K562 (cell line): Measurements from ENCODE around the gene UBXN1. TPM values are rescaled to one million over a fixed set of nuclear protein-coding genes. Genes with fewer than 3 reads are reported as not detected.

ENCODE experiments used
- CHD7 ChIP-seq: fragments of 200-600 bp; sonication (generic); IDR thresholded peaks from one replicate; pipeline ENCODE4 v1.6.1; 2012; ENCODE audit warnings: mild to moderate bottlenecking, low read depth, low read length, inconsistent platforms
- ELK3 ChIP-seq: fragments of 450-650 bp; formaldehyde crosslinking; IDR thresholded peaks from 2 replicates; pipeline ENCODE4 v1.4.0; 2020; ENCODE audit warnings: mild to moderate bottlenecking
- MAFK ChIP-seq: IDR thresholded peaks from 2 replicates; pipeline ENCODE4 v1.6.1; 2011; ENCODE audit warnings: low read length, improper control_type of control experiment
- MAX ChIP-seq: sonication (generic); formaldehyde crosslinking; IDR thresholded peaks from 2 replicates; pipeline ENCODE4 v1.9.0; 2022; ENCODE audit warnings: mild to moderate bottlenecking, missing genetic modification reagents
- NR2C2 ChIP-seq, 2 experiments: fragments of 200-800 bp in 1 of 2; sonication (Bioruptor generic) in 1 of 2; sonication (generic) in 1 of 2; formaldehyde crosslinking in 1 of 2; IDR thresholded peaks; 2 replicates each; pipeline versions ENCODE4 v1.6.1 to v1.8.0; 2016 to 2022; ENCODE audit warnings: mild to moderate bottlenecking in 1 of 2, missing compliant biosample characterization in 1 of 2, missing genetic modification characterization in 1 of 2, missing genetic modification reagents in 1 of 2
- SNAPC5 ChIP-seq: fragments of 250-450 bp; sonication (Bioruptor Pico); IDR thresholded peaks from 2 replicates; pipeline ENCODE4 v1.8.0; 2021; ENCODE audit warnings: moderate library complexity, mild to moderate bottlenecking, inconsistent platforms
- ZBTB2 ChIP-seq: fragments of 450-650 bp; IDR thresholded peaks from 2 replicates; pipeline ENCODE4 v1.6.1; 2016; ENCODE audit warnings: antibody characterized with exemption
- polyA plus RNA-seq, 8 experiments: library from polyadenylated mRNA; depleted of rRNA in 4 of 8; stranded (reverse) in 5 of 8; unstranded in 3 of 8; fragments of >200 nt; fragmentation: Nextera tagmentation in 2 of 8; fragmentation: Illumina TruSeq in 1 of 8; extraction: Ambion mirVana in 2 of 8; extraction: Trizol in 1 of 8; gene quantifications; 2 replicates each; pipeline versions ENCODE4 v1.2.1 to v1.2.3, GENCODE V29; 2011 to 2014; ENCODE audit warnings: inconsistent platforms in 1 of 8, missing spikeins in 1 of 8
- total RNA-seq, 7 experiments: library from RNA; depleted of rRNA in 6 of 7; stranded (reverse); fragments of >200 nt in 6 of 7; fragmentation: Illumina TruSeq in 2 of 7; extraction: Trizol in 2 of 7; gene quantifications; 2 replicates each; pipeline versions ENCODE4 v1.2.1 to v1.2.3, GENCODE V29; 2011 to 2021; ENCODE audit warnings: low replicate concordance in 1 of 7
- TF ChIP-seq, protein P1 (sequence below): conservative IDR thresholded peaks from 2 replicates; pipeline ENCODE4 v1.6.1; 2011; ENCODE audit warnings: low read depth, mild to moderate bottlenecking, low read length; ENCODE audit not compliant: control insufficient read depth

The UBXN1 gene
- total and polyA plus RNA-seq, 9 of the 15 experiments (the other 6 are each of a cell fraction or from before 2014, with no cell fraction given), result 4.8 to 263 (median 99.7) TPM

GRCh38 chr11:62669420-62670161, 9.3 kb downstream of the UBXN1 start (continued):
- no peak for TF ChIP-seq ELK3 (CRISPR knock-in tag)
- no peak for TF ChIP-seq CHD7
- no peak for TF ChIP-seq NR2C2 (CRISPR knock-in tag; IDR thresholded peaks at IDR 0.05)
- peak; percentile 61; the same call in 1 of the 2 replicates for TF ChIP-seq NR2C2 (tag; IDR thresholded peaks at IDR 0.05)
- no peak for TF ChIP-seq MAFK
- no peak for TF ChIP-seq SNAPC5 (CRISPR knock-in tag)
- TF ChIP-seq, protein P1, sequence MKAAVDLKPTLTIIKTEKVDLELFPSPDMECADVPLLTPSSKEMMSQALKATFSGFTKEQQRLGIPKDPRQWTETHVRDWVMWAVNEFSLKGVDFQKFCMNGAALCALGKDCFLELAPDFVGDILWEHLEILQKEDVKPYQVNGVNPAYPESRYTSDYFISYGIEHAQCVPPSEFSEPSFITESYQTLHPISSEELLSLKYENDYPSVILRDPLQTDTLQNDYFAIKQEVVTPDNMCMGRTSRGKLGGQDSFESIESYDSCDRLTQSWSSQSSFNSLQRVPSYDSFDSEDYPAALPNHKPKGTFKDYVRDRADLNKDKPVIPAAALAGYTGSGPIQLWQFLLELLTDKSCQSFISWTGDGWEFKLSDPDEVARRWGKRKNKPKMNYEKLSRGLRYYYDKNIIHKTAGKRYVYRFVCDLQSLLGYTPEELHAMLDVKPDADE, result no peak
- TF ChIP-seq MAX (CRISPR knock-in tag), result no peak
- no peak for TF ChIP-seq ZBTB2
